Liver (tissue), 9 donors: Measurements from ENCODE around the gene CD96. TPM values are rescaled to one million over a fixed set of nuclear protein-coding genes. Genes with fewer than 3 reads are reported as not detected.

Experiments
- DNase-seq: peaks from one replicate; pipeline ENCODE4 v3.0.0-alpha.2; 2017; ENCODE audit warnings: low spot score
- H3K27ac ChIP-seq, 2 donors: one replicate each; pipeline ENCODE4 v1.7.0; 2013; ENCODE audit warnings: inconsistent platforms in 2 of 2, low read length in 2 of 2, control low read depth in 1 of 2, low read depth in 1 of 2, mild to moderate bottlenecking in 1 of 2
- H3K27me3 ChIP-seq, 4 donors: one replicate each; pipeline versions ENCODE4 v1.6.1 to v1.7.0; 2013; ENCODE audit warnings: low read length in 3 of 4, inconsistent platforms in 1 of 4, mild to moderate bottlenecking in 1 of 4, moderate library complexity in 1 of 4; ENCODE audit not compliant: control insufficient read depth in 4 of 4, insufficient read depth in 4 of 4
- H3K36me3 ChIP-seq, 4 donors: one replicate each; pipeline versions ENCODE4 v1.6.1 to v1.7.0; 2013; ENCODE audit warnings: low read length in 3 of 4, mild to moderate bottlenecking in 3 of 4, low read depth in 1 of 4, moderate library complexity in 1 of 4; ENCODE audit not compliant: control insufficient read depth in 4 of 4, insufficient read depth in 3 of 4
- H3K4me1 ChIP-seq, 4 donors: one replicate each; pipeline versions ENCODE4 v1.6.1 to v1.7.0; 2013; ENCODE audit warnings: low read length in 3 of 4, mild to moderate bottlenecking in 3 of 4, moderate library complexity in 1 of 4; ENCODE audit not compliant: control insufficient read depth in 4 of 4, insufficient read depth in 4 of 4
- H3K4me3 ChIP-seq, 3 donors: one replicate each; pipeline versions ENCODE4 v1.6.1 to v1.7.0; 2013; ENCODE audit warnings: low read length in 3 of 3, control low read depth in 1 of 3, low read depth in 1 of 3, mild to moderate bottlenecking in 1 of 3
- H3K9ac ChIP-seq, 2 donors: one replicate each; pipeline ENCODE4 v1.7.0; 2013; ENCODE audit warnings: low read length in 2 of 2, mild to moderate bottlenecking in 2 of 2, moderate library complexity in 2 of 2, control low read depth in 1 of 2, low read depth in 1 of 2
- H3K9me3 ChIP-seq, 4 donors: one replicate each; pipeline versions ENCODE4 v1.6.1 to v1.7.0; 2013; ENCODE audit warnings: low read length in 3 of 4; ENCODE audit not compliant: control insufficient read depth in 4 of 4
- ATF3 ChIP-seq: IDR thresholded peaks from 2 replicates; pipeline ENCODE4 v1.6.1; 2016; ENCODE audit warnings: antibody characterized with exemption
- CTCF ChIP-seq: fragments of 150-350 bp; IDR thresholded peaks from 2 replicates; pipeline ENCODE4 v1.5.1; 2017; ENCODE audit warnings: improper control_type of control experiment, low read depth, low read length; ENCODE audit not compliant: missing input control
- EGR1 ChIP-seq, 2 donors: IDR thresholded peaks; 2 replicates each; pipeline ENCODE4 v1.6.1; 2016 to 2018; ENCODE audit warnings: antibody characterized with exemption in 2 of 2, low read depth in 2 of 2
- FOXA1 ChIP-seq: IDR thresholded peaks from 2 replicates; pipeline ENCODE4 v1.6.1; 2016; ENCODE audit warnings: antibody characterized with exemption
- FOXA2 ChIP-seq: IDR thresholded peaks from 2 replicates; pipeline ENCODE4 v1.6.1; 2016; ENCODE audit warnings: antibody characterized with exemption
- GABPA ChIP-seq, 2 donors: IDR thresholded peaks in 1 of 2; conservative IDR thresholded peaks in 1 of 2; 2 replicates each; pipeline ENCODE4 v1.6.1; 2016; ENCODE audit warnings: antibody characterized with exemption in 2 of 2, mild to moderate bottlenecking in 1 of 2, moderate library complexity in 1 of 2
- HNF4A ChIP-seq, 2 donors: conservative IDR thresholded peaks; 2 replicates each; pipeline ENCODE4 v1.6.1; 2016; ENCODE audit warnings: antibody characterized with exemption in 2 of 2, mild to moderate bottlenecking in 2 of 2
- HNF4G ChIP-seq: IDR thresholded peaks from 2 replicates; pipeline ENCODE4 v1.6.1; 2016; ENCODE audit warnings: antibody characterized with exemption
- JUND ChIP-seq, 2 donors: IDR thresholded peaks; 2 replicates each; pipeline ENCODE4 v1.6.1; 2016; ENCODE audit warnings: antibody characterized with exemption in 2 of 2
- MAX ChIP-seq: IDR thresholded peaks from 2 replicates; pipeline ENCODE4 v1.6.1; 2016; ENCODE audit warnings: antibody characterized with exemption
- NR2F2 ChIP-seq: IDR thresholded peaks from 2 replicates; pipeline ENCODE4 v1.6.1; 2016; ENCODE audit warnings: antibody characterized with exemption
- RAD21 ChIP-seq, 2 donors: IDR thresholded peaks; 2 replicates each; pipeline ENCODE4 v1.6.1; 2016; ENCODE audit warnings: antibody characterized with exemption in 2 of 2, mild to moderate bottlenecking in 2 of 2
- RXRA ChIP-seq, 2 donors: IDR thresholded peaks; 2 replicates each; pipeline ENCODE4 v1.6.1; 2017 to 2018; ENCODE audit warnings: antibody characterized with exemption in 2 of 2, mild to moderate bottlenecking in 1 of 2
- SP1 ChIP-seq: IDR thresholded peaks from 2 replicates; pipeline ENCODE4 v1.6.1; 2018; ENCODE audit warnings: antibody characterized with exemption, mild to moderate bottlenecking
- TAF1 ChIP-seq: conservative IDR thresholded peaks from 2 replicates; pipeline ENCODE4 v1.6.1; 2016; ENCODE audit warnings: antibody characterized with exemption, mild to moderate bottlenecking
- YY1 ChIP-seq: IDR thresholded peaks from 2 replicates; pipeline ENCODE4 v1.6.1; 2016; ENCODE audit warnings: antibody characterized with exemption, mild to moderate bottlenecking
- ZBTB33 ChIP-seq: IDR thresholded peaks from 2 replicates; pipeline ENCODE4 v1.6.1; 2016; ENCODE audit warnings: antibody characterized with exemption
- WGBS: extraction: QIAGEN DNeasy Blood & Tissue Kit; methylation state at CpG from one replicate; pipeline ENCODE4 v1.1.7; 2013; 5-methylcytosine and 5-hydroxymethylcytosine counted together
- polyA plus RNA-seq, 2 donors: library from polyadenylated mRNA; stranded (reverse) in 1 of 2; unstranded in 1 of 2; fragments of 200-250 nt in 1 of 2; fragments of >200 nt in 1 of 2; fragmentation: Nextera tagmentation in 1 of 2; extraction: Ambion mirVana in 1 of 2; gene quantifications; one replicate each; pipeline versions ENCODE4 v1.2.1 to v1.2.3, GENCODE V29; 2013 to 2015
- total RNA-seq, 2 donors: library from RNA; depleted of rRNA; stranded (reverse); fragments of >200 nt; gene quantifications; one replicate each; pipeline ENCODE4 v1.2.3, GENCODE V29; 2014
- TF ChIP-seq, protein P1 (sequence below): IDR thresholded peaks from 2 replicates; pipeline ENCODE4 v1.6.1; 2016; ENCODE audit warnings: antibody characterized with exemption, mild to moderate bottlenecking
- donor health status: healthy.
- donor health status: healthy.
- donor health status: healthy.
- donor health status: healthy.
- donor health status: healthy.

Gene CD96
- total and polyA plus RNA-seq, 4 donors: 0.46 to 2.7 (median 0.92) TPM

GRCh38 chr3:111681661-111682426, 139.8 kb downstream of the CD96 start:
- Histone ChIP-seq H3K27ac (no peak overlapping the region), H3K36me3 (no peaks in the 10 kb centered on the region), H3K9ac (no peak overlapping the region), H3K4me3 (no peak overlapping the region), H3K9me3 (no peaks in the 10 kb centered on the region), H3K4me1 (peaks cover 2 to 5% (median 4%) of the 10 kb centered on the region in 4 donors), H3K27me3 (no peaks in the 10 kb centered on the region)
- WGBS: 79% methylated on average over 7 of the region's 7 CpGs
- no peak for TF ChIP-seq MAX
- TF ChIP-seq ZBTB33: no peak
- TF ChIP-seq FOXA2: no peak
- TF ChIP-seq SP1: no peak
- no peak for TF ChIP-seq HNF4A (conservative IDR thresholded peaks at IDR 0.05)
- no peak for TF ChIP-seq NR2F2
- no peak for TF ChIP-seq EGR1 (IDR thresholded peaks at IDR 0.05; ENCODE audit: low read depth in 2 of 2)
- no peak for DNase-seq

- Histone ChIP-seq H3K4me1 (peaks cover 0 to 5% (median 4%) of the 10 kb centered on the region in 4 donors), H3K36me3 (no peaks in the 10 kb centered on the region), H3K9me3 (no peaks in the 10 kb centered on the region), H3K27me3 (no peaks in the 10 kb centered on the region), H3K9ac (no peak overlapping the region), H3K27ac (no peak overlapping the region), H3K4me3 (no peak overlapping the region)
- TF ChIP-seq HNF4G (no peak), TAF1 (no peak), JUND (IDR thresholded peaks at IDR 0.05) (no peak), FOXA2 (no peak), ATF3 (no peak), CTCF (no peak), GABPA (IDR thresholded peaks at IDR 0.05 in 1 of 2, conservative IDR thresholded peaks at IDR 0.05 in 1 of 2) (no peak), RXRA (IDR thresholded peaks at IDR 0.05) (no peak), SP1 (no peak), RAD21 (IDR thresholded peaks at IDR 0.05) (no peak), FOXA1 (no peak), EGR1 (IDR thresholded peaks at IDR 0.05; ENCODE audit: low read depth in 2 of 2) (no peak), YY1 (no peak), MAX (no peak), HNF4A (conservative IDR thresholded peaks at IDR 0.05) (no peak), NR2F2 (no peak)
- TF ChIP-seq, protein P1, sequence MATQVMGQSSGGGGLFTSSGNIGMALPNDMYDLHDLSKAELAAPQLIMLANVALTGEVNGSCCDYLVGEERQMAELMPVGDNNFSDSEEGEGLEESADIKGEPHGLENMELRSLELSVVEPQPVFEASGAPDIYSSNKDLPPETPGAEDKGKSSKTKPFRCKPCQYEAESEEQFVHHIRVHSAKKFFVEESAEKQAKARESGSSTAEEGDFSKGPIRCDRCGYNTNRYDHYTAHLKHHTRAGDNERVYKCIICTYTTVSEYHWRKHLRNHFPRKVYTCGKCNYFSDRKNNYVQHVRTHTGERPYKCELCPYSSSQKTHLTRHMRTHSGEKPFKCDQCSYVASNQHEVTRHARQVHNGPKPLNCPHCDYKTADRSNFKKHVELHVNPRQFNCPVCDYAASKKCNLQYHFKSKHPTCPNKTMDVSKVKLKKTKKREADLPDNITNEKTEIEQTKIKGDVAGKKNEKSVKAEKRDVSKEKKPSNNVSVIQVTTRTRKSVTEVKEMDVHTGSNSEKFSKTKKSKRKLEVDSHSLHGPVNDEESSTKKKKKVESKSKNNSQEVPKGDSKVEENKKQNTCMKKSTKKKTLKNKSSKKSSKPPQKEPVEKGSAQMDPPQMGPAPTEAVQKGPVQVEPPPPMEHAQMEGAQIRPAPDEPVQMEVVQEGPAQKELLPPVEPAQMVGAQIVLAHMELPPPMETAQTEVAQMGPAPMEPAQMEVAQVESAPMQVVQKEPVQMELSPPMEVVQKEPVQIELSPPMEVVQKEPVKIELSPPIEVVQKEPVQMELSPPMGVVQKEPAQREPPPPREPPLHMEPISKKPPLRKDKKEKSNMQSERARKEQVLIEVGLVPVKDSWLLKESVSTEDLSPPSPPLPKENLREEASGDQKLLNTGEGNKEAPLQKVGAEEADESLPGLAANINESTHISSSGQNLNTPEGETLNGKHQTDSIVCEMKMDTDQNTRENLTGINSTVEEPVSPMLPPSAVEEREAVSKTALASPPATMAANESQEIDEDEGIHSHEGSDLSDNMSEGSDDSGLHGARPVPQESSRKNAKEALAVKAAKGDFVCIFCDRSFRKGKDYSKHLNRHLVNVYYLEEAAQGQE: no peak
- WGBS: 84% methylated on average over 4 of the region's 4 CpGs
- DNase-seq: no peak
Measured at GRCh38 chr3:111684640-111685039, 142.6 kb downstream of the CD96 start.
